HG03439 (cell line): Measurements from ENCODE around the gene ADGRB2.

Source experiments
- ATAC-seq: cut with Tn5 transposase; IDR thresholded peaks from one replicate; pipeline ENCODE4 v1.9.1; 2021; ENCODE audit warnings: mild to moderate bottlenecking, moderate library complexity; ENCODE audit not compliant: unreplicated experiment

Gene ADGRB2

GRCh38 chr1:31765041-31765467 is 914 bp upstream of the ADGRB2 start:
- ATAC-seq = no peak

GRCh38 chr1:31763671-31764311 is 349 bp downstream of the ADGRB2 start:
- ATAC-seq = no peak

- no peak for ATAC-seq
These were observed 1.1 kb downstream of the ADGRB2 start for GRCh38 chr1:31762726-31763670.

GRCh38 chr1:31762323-31762722 is 1.8 kb downstream of the ADGRB2 start:
- ATAC-seq = no peak

- ATAC-seq = no peak
These were observed 2.3 kb downstream of the ADGRB2 start for GRCh38 chr1:31761883-31762282.

- ATAC-seq = no peak
These were observed 3.4 kb downstream of the ADGRB2 start for GRCh38 chr1:31760471-31761470.

GRCh38 chr1:31759298-31760023 is 4.7 kb downstream of the ADGRB2 start:
- no peak for ATAC-seq

GRCh38 chr1:31758823-31759222 is 5.3 kb downstream of the ADGRB2 start:
- no peak for ATAC-seq

- ATAC-seq = no peak
These were observed 6.2 kb downstream of the ADGRB2 start for GRCh38 chr1:31757989-31758388.

GRCh38 chr1:31757204-31757679 is 6.9 kb downstream of the ADGRB2 start:
- no peak for ATAC-seq

GRCh38 chr1:31756578-31756977 is 7.6 kb downstream of the ADGRB2 start:
- ATAC-seq = no peak

- no peak for ATAC-seq
These were observed 8.2 kb downstream of the ADGRB2 start for GRCh38 chr1:31755850-31756492.

GRCh38 chr1:31755197-31755611 is 8.9 kb downstream of the ADGRB2 start:
- ATAC-seq = no peak

GRCh38 chr1:31754397-31754796 is 9.7 kb downstream of the ADGRB2 start:
- ATAC-seq = no peak

- no peak for ATAC-seq
These were observed 10.3 kb downstream of the ADGRB2 start for GRCh38 chr1:31753707-31754349.

- ATAC-seq = no peak
These were observed 11.1 kb downstream of the ADGRB2 start for GRCh38 chr1:31752952-31753475.

GRCh38 chr1:31752258-31752657 is 11.9 kb downstream of the ADGRB2 start:
- ATAC-seq = no peak

- no peak for ATAC-seq
These were observed 12.3 kb downstream of the ADGRB2 start for GRCh38 chr1:31751822-31752241.
